A549 treated with Mapracorat at 1 μM for 4 hours (cell line): Measurements from ENCODE around the gene EXTL1. TPM values are rescaled to one million over a fixed set of nuclear protein-coding genes. Genes with fewer than 3 reads are reported as not detected.

Experiments
- total RNA-seq: library from RNA; stranded (reverse); fragments of 200-300 nt; extraction: Qiagen RNA extraction; gene quantifications from 5 replicates; pipeline ENCODE4 v1.2.3, GENCODE V29; 2022

EXTL1 gene, protein sequence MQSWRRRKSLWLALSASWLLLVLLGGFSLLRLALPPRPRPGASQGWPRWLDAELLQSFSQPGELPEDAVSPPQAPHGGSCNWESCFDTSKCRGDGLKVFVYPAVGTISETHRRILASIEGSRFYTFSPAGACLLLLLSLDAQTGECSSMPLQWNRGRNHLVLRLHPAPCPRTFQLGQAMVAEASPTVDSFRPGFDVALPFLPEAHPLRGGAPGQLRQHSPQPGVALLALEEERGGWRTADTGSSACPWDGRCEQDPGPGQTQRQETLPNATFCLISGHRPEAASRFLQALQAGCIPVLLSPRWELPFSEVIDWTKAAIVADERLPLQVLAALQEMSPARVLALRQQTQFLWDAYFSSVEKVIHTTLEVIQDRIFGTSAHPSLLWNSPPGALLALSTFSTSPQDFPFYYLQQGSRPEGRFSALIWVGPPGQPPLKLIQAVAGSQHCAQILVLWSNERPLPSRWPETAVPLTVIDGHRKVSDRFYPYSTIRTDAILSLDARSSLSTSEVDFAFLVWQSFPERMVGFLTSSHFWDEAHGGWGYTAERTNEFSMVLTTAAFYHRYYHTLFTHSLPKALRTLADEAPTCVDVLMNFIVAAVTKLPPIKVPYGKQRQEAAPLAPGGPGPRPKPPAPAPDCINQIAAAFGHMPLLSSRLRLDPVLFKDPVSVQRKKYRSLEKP
- total RNA-seq, result not detected in 5 replicates

DNA sequence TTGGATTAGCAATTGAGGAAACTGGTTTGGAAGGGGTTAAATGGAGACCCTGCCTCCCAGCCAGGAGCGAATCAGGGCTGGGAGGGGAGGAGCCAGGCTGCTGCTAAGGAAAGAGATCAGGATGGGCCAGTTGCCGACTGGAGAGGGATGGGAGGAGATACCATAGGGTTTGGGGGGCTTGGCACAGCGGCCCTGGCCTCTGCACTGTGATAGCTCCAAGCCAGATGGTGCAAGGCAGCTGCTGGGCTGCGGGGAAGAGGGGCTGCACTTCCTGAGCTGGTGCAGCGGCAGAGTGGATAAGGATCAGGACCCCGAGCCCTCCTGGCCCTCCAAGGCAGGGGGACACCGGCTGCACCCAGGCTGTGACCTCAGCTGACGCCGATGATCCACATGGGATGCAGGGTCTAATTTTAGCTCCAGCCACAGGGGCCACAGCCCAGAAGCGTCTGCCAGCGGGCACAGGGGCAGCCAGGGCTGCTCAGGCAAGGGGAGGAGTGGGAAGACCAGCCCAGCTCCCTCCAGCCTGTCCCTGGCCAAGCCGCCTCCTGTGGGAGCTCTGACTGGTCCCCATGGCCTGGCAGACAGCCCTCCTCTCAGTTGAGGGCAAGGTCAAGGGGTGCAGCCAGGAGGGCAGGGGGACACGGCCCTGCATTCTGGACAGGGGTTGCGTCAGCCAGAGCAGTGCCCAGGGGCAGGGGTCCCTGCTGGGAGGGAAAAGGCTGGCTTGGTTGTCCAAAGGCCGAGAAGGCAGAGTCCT lies at the start of gene EXTL1:
TSS of gene EXTL1 (plus strand) at position 129 of the 757 bp plus-strand sequence. CDS start 872 bp downstream, outside the sequence.

DNA sequence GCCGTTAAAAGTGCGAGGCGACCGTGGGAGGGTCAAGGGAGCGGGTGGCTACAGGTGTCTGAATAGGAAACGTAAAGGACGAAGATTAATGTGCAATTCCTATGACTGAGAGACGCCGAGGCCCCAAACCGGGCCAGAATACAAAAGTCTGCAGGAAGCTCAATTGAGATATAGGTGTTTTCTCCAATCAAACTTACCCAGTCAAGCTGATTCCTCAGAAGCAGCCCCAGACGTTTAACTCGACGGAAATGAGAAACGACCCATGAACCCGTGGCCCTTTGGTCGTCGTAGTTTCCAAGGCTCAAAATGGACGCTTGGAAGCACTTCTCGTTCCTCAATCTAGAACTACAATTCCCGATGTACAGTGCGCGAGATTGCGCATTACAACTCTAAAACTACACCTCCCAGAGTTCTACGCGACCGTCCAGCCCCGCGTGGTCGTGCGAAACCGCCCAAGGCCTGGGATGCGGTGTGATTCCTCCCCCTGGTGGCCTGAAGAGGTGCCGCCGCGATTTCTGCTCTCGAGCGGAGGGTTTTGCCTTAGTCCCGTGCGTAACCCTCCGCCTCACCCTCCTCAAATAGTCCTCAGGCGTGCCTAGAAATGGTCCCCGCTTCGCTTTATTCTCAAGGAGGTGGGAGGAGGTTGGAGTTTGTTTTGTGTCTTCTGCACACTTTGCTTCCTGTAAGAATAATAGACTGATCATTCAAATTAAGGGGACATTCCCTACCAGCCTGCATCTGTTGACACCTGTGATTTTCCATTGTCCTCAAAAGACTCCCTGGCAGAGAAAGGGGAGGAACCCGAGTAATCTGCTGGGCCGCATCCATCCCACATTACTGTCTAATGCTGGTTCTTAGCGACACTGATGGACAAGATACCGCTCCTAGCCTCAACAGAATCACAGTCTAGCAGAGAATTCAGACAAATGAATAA lies 23.5 kb upstream of the EXTL1 start, which contains the start of gene PAFAH2:
TSS of gene PAFAH2 (minus strand) at position 236 of the 934 bp plus-strand sequence. CDS start 7,247 bp downstream, outside the sequence.

DNA sequence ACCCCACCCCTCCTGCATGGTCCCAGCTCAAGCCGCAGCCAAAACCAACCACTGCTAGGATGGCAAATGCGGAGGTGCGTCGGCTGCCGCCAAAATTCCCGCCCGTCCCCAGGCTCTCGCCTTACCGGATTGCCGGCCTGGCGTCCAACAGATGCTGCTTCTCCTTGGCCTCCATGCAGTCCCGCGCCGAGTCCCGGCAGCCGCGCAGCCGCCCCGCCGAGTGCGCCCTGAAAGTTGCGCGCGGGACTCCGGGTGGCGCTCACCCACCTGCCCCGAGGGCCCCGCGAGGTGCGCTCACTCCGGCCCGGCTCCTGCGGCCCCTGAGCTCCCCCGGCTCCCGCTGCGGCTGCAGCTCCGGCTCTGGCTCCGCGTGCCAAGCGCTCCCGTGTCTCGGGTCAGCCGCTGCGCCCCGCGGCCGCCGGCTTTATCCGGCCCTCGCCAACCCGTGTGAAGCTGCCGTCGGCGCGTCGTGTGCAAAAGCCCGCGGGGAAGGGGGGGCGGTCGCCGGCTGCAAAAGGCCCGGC lies 24.2 kb downstream of the EXTL1 start, which contains the start of gene SLC30A2:
TSS of gene SLC30A2 (minus strand) at position 397 of the 524 bp plus-strand sequence. CDS start at position 175, 222 bp downstream.

DNA sequence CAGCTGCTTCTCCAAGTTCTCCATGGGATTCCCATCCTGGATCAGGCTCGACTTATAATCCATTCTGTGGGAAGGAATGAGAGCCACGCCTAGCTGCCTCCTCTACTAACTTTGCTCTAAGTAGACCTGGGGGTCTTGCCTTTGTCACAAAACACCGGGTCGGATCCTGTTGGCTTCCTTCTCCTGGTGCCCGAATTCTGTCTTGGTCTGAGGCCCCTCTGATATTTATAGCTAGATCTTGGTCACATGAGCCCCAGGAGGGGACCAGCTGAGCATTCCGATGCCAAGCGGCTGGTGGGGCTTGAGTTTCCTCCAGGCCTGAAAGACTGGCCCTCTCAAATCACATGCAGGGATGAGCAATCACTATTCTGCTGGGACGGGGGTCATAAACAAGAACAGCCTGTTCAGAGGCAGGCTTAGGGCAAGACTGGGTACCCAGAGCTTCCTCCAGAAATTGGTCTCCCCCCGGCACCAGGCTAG lies 45.9 kb downstream of the EXTL1 start, which contains the start of gene TRIM63:
TSS of gene TRIM63 (minus strand) at position 199 of the 480 bp plus-strand sequence. CDS start at position 63, 136 bp downstream.

Other genes starting within 250 kb of the EXTL1 start
- 54.4 to 64.1 TPM (median 61.5 TPM) in 5 replicates for gene SELENON, start 221.6 kb upstream of the EXTL1 start, total RNA-seq
- 23.7 to 28.3 TPM (median 26.6 TPM) in 5 replicates for gene MTFR1L, start 201.8 kb upstream of the EXTL1 start, total RNA-seq
- gene AUNIP, start 162.3 kb upstream of the EXTL1 start, total RNA-seq, result 7.8 to 10.4 TPM (median 8.3 TPM) in 5 replicates
- gene PAQR7, start 146.1 kb upstream of the EXTL1 start, total RNA-seq, result 6.0 to 7.9 TPM (median 7.7 TPM) in 5 replicates
- 217 to 237 TPM (median 234 TPM) in 5 replicates for gene STMN1, start 115.4 kb upstream of the EXTL1 start, total RNA-seq
- 6.1 to 9.1 TPM (median 7.8 TPM) in 5 replicates for gene PAFAH2, start 23.7 kb upstream of the EXTL1 start, total RNA-seq
- 0.11 to 0.96 TPM (median 0.31 TPM) in 5 replicates for gene SLC30A2, start 24.3 kb downstream of the EXTL1 start, total RNA-seq
- gene TRIM63, start 45.9 kb downstream of the EXTL1 start, total RNA-seq, result 1.3 to 1.8 TPM (median 1.5 TPM) in 5 replicates
- 1.8 to 2.3 TPM (median 1.9 TPM) in 5 replicates for gene PDIK1L, start 90.0 kb downstream of the EXTL1 start, total RNA-seq
- 0.05 to 0.08 TPM in 2 of 5 replicates, not detected in the others for gene FAM110D, start 137.3 kb downstream of the EXTL1 start, total RNA-seq
- not detected in 5 replicates for gene C1orf232, start 147.2 kb downstream of the EXTL1 start, total RNA-seq
- 49.4 to 69.6 TPM (median 64.8 TPM) in 5 replicates for gene ZNF593, start 148.1 kb downstream of the EXTL1 start, total RNA-seq
- 0.65 TPM in 1 of 5 replicates, not detected in the others for gene ZNF593OS, start 150.1 kb downstream of the EXTL1 start, total RNA-seq
- 0.15 to 0.58 TPM (median 0.32 TPM) in 4 of 5 replicates, not detected in the other for gene CNKSR1, start 155.7 kb downstream of the EXTL1 start, total RNA-seq
- gene CATSPER4, start 168.8 kb downstream of the EXTL1 start, total RNA-seq, result not detected in 5 replicates
- gene CEP85, start 212.4 kb downstream of the EXTL1 start, total RNA-seq, result 11.2 to 14.2 TPM (median 12.9 TPM) in 5 replicates